A673 (cell line): ENCODE measurements around the gene SLC17A8.
"Not testable (repeated sequence)": the region's sequence is repeated elsewhere in the genome, so short reads cannot be mapped to it uniquely, and the experiment has no call there.

Source experiments
- CTCF ChIP-seq: fragments of 300-800, 200-600 bp; sonication (generic); conservative IDR thresholded peaks from 2 replicates; pipeline ENCODE4 v1.5.1; 2017; ENCODE audit warnings: low read depth, mild to moderate bottlenecking, antibody characterized with exemption, low read length, moderate library complexity, mixed read lengths
- EZH2 ChIP-seq: fragments of 200-600 bp; sonication (generic); IDR thresholded peaks from 2 replicates; pipeline ENCODE4 v1.6.1; 2017; ENCODE audit warnings: borderline replicate concordance, low read depth, mild to moderate bottlenecking, mixed read lengths, antibody characterized with exemption, low read length; ENCODE audit not compliant: poor library complexity, severe bottlenecking

- not testable (repeated sequence) for TF ChIP-seq CTCF, EZH2
Measured at GRCh38 chr12:100342897-100343296, 14.0 kb upstream of the SLC17A8 start.
